Spinal cord (tissue), 10 donors: Measurements from ENCODE around the gene LY86. TPM values are rescaled to one million over a fixed set of nuclear protein-coding genes. Genes with fewer than 3 reads are reported as not detected.

Experiments
- DNase-seq, 6 donors: peaks; one replicate each; pipeline versions ENCODE4 v3.0.0 to v3.0.0-alpha.2; 2013 to 2015; ENCODE audit warnings: low spot score in 6 of 6, low read depth in 4 of 6
- H3K27ac ChIP-seq: one replicate; pipeline ENCODE4 v1.5.1; 2013; ENCODE audit warnings: low read depth, low read length, control low read depth
- H3K27me3 ChIP-seq: one replicate; pipeline ENCODE4 v1.6.1; 2013; ENCODE audit warnings: low read length; ENCODE audit not compliant: control insufficient read depth, insufficient read depth
- H3K36me3 ChIP-seq: one replicate; pipeline ENCODE4 v1.6.1; 2013; ENCODE audit warnings: low read length; ENCODE audit not compliant: control insufficient read depth, insufficient read depth
- H3K4me1 ChIP-seq: one replicate; pipeline ENCODE4 v1.6.1; 2013; ENCODE audit warnings: low read length; ENCODE audit not compliant: control insufficient read depth, insufficient read depth
- H3K4me3 ChIP-seq: one replicate; pipeline ENCODE4 v1.5.1; 2013; ENCODE audit warnings: low read depth, low read length, control low read depth
- H3K9me3 ChIP-seq: one replicate; pipeline ENCODE4 v1.6.1; 2013; ENCODE audit warnings: low read length; ENCODE audit not compliant: control insufficient read depth, insufficient read depth
- WGBS: methylation state at CpG from one replicate; pipeline ENCODE4 v1.1.5; 2013; ENCODE audit warnings: missing lambda C conversion rate; ENCODE audit not compliant: insufficient coverage; 5-methylcytosine and 5-hydroxymethylcytosine counted together
- polyA plus RNA-seq, 2 donors: library from polyadenylated mRNA; unstranded; fragments of 120-200 nt; gene quantifications; one replicate each; pipeline ENCODE4 v1.2.1, GENCODE V29; 2013; ENCODE audit not compliant: insufficient read length in 2 of 2
- total RNA-seq, 2 donors: library from RNA; depleted of rRNA in 1 of 2; stranded (reverse); fragments of 120-200 nt in 1 of 2; fragments of >200 nt in 1 of 2; gene quantifications; one replicate each; pipeline versions ENCODE4 v1.2.3 to v1.2.4, GENCODE V29; 2013 to 2014
- donor health status: healthy.

Gene LY86
- total and polyA plus RNA-seq, 4 donors: 5.9 to 14.5 (median 7.5) TPM

DNA sequence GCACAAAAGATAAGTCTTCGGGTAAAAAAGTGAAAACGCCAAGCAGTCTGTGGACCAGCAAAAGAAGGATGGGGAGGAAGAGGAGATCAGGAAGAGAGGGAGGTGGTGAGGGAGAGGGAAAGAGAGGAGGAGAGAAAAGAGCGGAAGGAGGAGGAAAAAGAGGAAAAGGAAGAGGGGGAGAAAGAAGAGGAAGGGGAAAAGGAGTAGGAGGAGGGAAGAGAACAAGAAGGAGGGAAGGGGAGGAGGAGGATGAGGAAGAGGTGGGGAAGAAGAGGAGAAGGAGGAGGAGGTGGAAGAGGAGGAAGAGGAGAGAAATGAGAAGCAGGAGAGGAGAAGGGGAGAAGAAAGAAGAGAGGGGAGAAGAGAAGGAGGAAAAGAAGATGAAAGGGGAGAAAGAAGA is 6.5 kb downstream of the LY86 start:
- Histone ChIP-seq H3K36me3 (no peaks in the 10 kb centered on the region), H3K27ac (no peak overlapping the region), H3K4me3 (no peak overlapping the region), H3K9me3 (no peaks in the 10 kb centered on the region), H3K4me1 (peaks cover 10% of the 10 kb centered on the region), H3K27me3 (no peaks in the 10 kb centered on the region)
- DNase-seq: no peak
- WGBS: 96% methylated on average over 3 of the region's 3 CpGs

DNA sequence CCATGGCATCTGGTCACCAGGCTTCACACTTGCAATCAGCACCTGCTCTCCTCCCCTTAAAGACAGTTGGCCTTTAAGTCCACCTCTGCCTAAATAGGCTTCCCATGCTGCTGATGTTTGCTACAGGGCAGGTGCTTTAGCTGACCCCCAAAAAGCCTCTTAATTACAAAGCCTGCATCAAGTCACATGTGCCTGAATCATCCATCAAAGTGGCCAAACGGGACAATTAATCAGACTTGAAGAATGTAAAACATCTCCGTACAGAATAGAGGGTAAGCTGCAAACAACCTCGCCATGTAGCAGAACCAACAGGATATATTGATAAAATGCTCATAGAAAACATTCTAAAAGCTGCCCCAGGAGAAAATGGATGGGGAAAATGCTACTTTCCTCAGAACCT is 7.4 kb downstream of the LY86 start:
- Histone ChIP-seq H3K4me1 (peaks cover 10% of the 10 kb centered on the region), H3K27ac (no peak overlapping the region), H3K27me3 (no peaks in the 10 kb centered on the region), H3K36me3 (no peaks in the 10 kb centered on the region), H3K4me3 (no peak overlapping the region), H3K9me3 (no peaks in the 10 kb centered on the region)
- no CpG with 5 or more reads among the region's 3 CpGs for WGBS
- no peak for DNase-seq

- DNase-seq: no peak
- Histone ChIP-seq H3K4me1 (peaks cover 10% of the 10 kb centered on the region), H3K4me3 (no peak overlapping the region), H3K27me3 (no peaks in the 10 kb centered on the region), H3K27ac (peak overlapping the region; percentile 61), H3K9me3 (no peaks in the 10 kb centered on the region), H3K36me3 (no peaks in the 10 kb centered on the region)
- 88% methylated on average over 6 of the region's 14 CpGs for WGBS
Observed at GRCh38 chr6:6596529-6597328, 8.2 kb downstream of the LY86 start.

GRCh38 chr6:6597682-6598081 is 9.2 kb downstream of the LY86 start:
- H3K4me1 ChIP-seq: peaks cover 10% of the 10 kb centered on the region
- H3K27ac ChIP-seq: peak overlapping the region; percentile 61
- H3K4me3 ChIP-seq: no peak overlapping the region
- no peaks in the 10 kb centered on the region for H3K36me3 ChIP-seq
- H3K27me3 ChIP-seq: no peaks in the 10 kb centered on the region
- DNase-seq: no peak
- WGBS: 65% methylated on average over 3 of the region's 5 CpGs
- H3K9me3 ChIP-seq: no peaks in the 10 kb centered on the region

DNA sequence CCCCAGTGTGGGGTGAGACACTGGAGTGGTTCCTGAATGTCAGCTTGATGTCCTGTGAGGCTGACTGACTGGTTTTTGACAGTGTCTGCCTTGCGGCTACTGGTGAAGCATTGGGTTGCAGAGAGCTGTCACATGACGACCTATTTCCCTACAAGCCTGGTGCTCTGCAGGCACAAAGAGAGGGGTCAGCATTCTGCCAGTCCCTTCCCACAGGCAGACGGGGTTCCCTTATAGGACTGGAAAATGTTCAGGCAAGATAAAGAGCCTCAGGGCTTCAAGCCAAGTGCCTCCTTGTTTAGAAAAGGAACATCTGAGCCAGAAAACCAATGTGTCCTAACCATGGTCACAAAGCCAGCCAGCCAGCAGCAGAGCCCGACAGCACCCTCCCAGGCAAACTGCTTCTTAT is 11.0 kb downstream of the LY86 start:
- peaks cover 10% of the 10 kb centered on the region for H3K4me1 ChIP-seq
- 49% methylated on average over 4 of the region's 4 CpGs for WGBS
- no peaks in the 10 kb centered on the region for H3K9me3 ChIP-seq
- H3K27ac ChIP-seq: no peak overlapping the region
- H3K36me3 ChIP-seq: no peaks in the 10 kb centered on the region
- H3K27me3 ChIP-seq: no peaks in the 10 kb centered on the region
- no peak overlapping the region for H3K4me3 ChIP-seq
- DNase-seq: peak in 4 of 6 donors; percentile 31 to 57 (median 42)

DNA sequence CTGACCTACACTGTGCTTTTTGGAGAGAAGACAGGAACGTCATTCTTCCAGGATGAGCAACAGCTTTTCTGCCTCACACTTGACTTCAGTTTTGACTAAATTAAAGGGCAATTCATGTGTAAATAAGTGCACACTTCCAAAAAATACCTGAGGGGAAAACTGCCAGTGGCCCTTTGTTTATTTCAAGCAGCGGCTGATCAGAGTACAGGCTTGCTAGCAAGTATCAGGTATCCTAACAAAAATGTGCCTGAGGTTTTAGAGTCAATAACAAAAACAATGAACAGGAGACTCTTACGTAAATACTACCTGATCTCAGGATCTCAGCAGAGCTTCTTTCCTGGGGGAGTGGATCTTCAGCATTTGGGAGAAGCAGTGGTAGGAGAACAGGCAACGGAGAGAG is 12.4 kb downstream of the LY86 start:
- H3K27me3 ChIP-seq: no peaks in the 10 kb centered on the region
- DNase-seq: no peak
- WGBS: 100% methylated on average over 1 of the region's 4 CpGs
- H3K4me3 ChIP-seq: no peak overlapping the region
- peaks cover 1% of the 10 kb centered on the region for H3K9me3 ChIP-seq
- no peaks in the 10 kb centered on the region for H3K36me3 ChIP-seq
- no peak overlapping the region for H3K27ac ChIP-seq
- peaks cover 10% of the 10 kb centered on the region for H3K4me1 ChIP-seq

- no peaks in the 10 kb centered on the region for H3K36me3 ChIP-seq
- no peak overlapping the region for H3K27ac ChIP-seq
- H3K27me3 ChIP-seq: no peaks in the 10 kb centered on the region
- no peak for DNase-seq
- H3K4me3 ChIP-seq: no peak overlapping the region
- H3K9me3 ChIP-seq: peaks cover 1% of the 10 kb centered on the region
- 93% methylated on average over 2 of the region's 5 CpGs for WGBS
- H3K4me1 ChIP-seq: peaks cover 7% of the 10 kb centered on the region
Observed at GRCh38 chr6:6602262-6602661, 13.7 kb downstream of the LY86 start.

DNA sequence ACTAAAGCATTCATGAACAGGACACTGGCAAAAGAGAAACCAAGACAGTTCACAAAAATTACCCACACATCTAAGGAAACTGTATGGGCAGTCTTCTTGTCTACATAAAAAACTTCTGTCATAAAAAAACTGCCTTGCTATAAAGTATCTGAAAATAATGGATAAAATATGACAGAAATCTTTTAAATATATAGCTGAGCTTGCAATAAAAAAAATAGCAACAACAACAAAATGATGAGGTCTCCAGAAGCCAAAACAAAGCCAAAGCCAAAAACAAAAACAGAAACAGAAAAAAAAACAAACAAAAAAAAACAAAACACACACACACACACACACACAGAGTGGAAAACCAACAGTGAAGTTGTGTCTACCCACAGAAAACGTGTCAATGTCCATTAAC is 14.8 kb downstream of the LY86 start:
- Histone ChIP-seq H3K36me3 (no peaks in the 10 kb centered on the region), H3K27ac (no peak overlapping the region), H3K4me1 (peaks cover 7% of the 10 kb centered on the region), H3K9me3 (peaks cover 1% of the 10 kb centered on the region), H3K27me3 (no peaks in the 10 kb centered on the region), H3K4me3 (no peak overlapping the region)
- no peak for DNase-seq
- no CpG with 5 or more reads among the region's 1 CpG for WGBS

- Histone ChIP-seq H3K9me3 (peaks cover 1% of the 10 kb centered on the region), H3K4me1 (peaks cover 7% of the 10 kb centered on the region), H3K4me3 (no peak overlapping the region), H3K27ac (no peak overlapping the region), H3K36me3 (no peaks in the 10 kb centered on the region), H3K27me3 (no peaks in the 10 kb centered on the region)
- DNase-seq: no peak
Observed at GRCh38 chr6:6604015-6604414, 15.5 kb downstream of the LY86 start.

DNA sequence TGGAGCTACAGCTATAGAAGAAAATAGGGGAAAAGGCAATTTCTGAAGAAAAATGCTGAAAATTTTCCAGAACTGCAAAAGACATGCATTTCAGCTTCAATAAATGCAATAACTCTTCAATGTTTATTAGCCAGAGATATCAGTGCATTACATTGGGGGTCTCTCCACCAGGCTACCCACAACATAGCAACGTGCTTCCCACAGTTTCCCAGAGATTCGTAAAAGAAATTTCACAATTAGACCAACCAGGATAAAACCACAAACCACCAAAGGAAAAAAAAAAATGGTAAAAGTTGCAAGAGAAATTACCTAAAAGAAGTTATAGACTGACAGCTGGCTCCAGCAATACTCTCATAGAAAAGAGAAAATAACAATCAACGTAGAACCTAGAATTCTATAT is 16.0 kb downstream of the LY86 start:
- H3K36me3 ChIP-seq: no peaks in the 10 kb centered on the region
- no CpG with 5 or more reads among the region's 3 CpGs for WGBS
- H3K9me3 ChIP-seq: peaks cover 1% of the 10 kb centered on the region
- H3K27ac ChIP-seq: no peak overlapping the region
- no peak overlapping the region for H3K4me3 ChIP-seq
- DNase-seq: no peak
- H3K27me3 ChIP-seq: no peaks in the 10 kb centered on the region
- H3K4me1 ChIP-seq: peaks cover 3% of the 10 kb centered on the region
